B cell (primary cell): ENCODE data around the gene ARID3B.

Experiments
- CTCF ChIP-seq: fragments of 200-600 bp; IDR thresholded peaks from one replicate; pipeline ENCODE4 v1.8.0; 2022; ENCODE audit warnings: antibody characterized with exemption, mild to moderate bottlenecking
- EZH2 ChIP-seq: IDR thresholded peaks from 2 replicates; pipeline ENCODE4 v1.6.1; 2012; ENCODE audit warnings: borderline replicate concordance, low read depth, mild to moderate bottlenecking, moderate library complexity, low read length; ENCODE audit not compliant: insufficient read depth, poor library complexity, severe bottlenecking

GRCh38 chr15:74627766-74628165, 86.7 kb downstream of the ARID3B start:
- TF ChIP-seq CTCF, result no peak
- TF ChIP-seq EZH2, result no peak
